Activated CD8-positive, alpha-beta memory T cell treated with anti-CD3 and anti-CD28 coated beads for 4 hours (primary cell): ENCODE results near the gene EPAS1.

Experiments
- DNase-seq, 2 donors: peaks; one replicate each; pipeline ENCODE4 v3.0.0-alpha.2; 2020; ENCODE audit warnings: low read depth in 2 of 2

Gene EPAS1

DNA sequence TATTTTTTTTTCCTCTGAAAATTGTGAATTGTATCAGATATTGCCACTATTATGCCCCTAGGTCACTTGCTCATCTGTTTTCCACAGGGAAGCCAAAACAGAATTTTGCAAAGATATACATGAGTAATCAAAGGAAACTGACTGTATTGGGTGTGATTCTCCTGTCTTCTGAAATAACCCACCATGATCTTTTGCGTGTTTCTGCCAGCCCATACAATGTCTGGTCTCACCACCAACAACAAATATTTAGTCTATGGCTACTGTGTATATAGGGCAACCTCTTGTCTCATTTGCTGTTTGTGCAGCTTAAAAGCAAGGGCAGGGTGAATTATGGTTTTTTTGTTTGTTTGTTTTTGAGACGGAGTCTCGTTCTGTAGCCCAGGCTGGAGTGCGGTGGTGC is 26.5 kb downstream of the EPAS1 start:
- DNase-seq = no peak

DNA sequence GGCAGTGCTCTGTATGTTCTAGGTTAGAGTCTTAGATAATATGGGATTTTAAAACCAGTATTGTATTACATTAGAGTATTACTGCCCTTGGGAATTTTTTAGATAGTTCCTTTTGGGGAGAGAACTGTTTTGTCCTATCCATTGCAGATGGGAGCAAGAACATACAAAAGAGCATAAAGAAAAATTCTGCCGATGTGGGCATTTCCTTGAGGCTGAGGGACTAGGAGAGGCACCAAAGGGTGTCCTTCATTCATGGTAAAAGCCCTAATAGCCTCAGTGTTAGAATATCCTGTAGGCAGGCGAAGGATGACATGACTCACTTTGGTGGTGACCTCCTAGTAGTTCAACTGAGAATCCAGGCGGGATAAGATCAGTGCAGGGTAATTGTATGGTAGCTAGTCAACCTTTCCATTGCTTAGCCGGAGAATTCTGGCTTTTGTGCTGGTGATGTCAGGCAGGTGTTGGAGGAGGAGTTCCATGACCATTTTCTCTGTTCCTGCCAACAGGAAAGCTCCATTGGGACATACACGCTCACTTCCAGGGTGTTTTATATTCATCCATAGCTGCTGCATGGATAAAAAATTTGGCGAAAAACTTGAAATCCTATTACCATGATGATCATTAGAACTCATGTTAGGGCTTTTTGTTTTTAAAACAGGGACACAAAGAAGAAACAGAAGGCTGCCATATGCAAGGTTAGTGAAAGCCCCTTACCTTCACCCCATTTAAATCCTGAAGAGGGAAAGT is 28.1 kb downstream of the EPAS1 start:
- no peak for DNase-seq

GRCh38 chr2:46326231-46326980 is 29.2 kb downstream of the EPAS1 start:
- no peak for DNase-seq

DNA sequence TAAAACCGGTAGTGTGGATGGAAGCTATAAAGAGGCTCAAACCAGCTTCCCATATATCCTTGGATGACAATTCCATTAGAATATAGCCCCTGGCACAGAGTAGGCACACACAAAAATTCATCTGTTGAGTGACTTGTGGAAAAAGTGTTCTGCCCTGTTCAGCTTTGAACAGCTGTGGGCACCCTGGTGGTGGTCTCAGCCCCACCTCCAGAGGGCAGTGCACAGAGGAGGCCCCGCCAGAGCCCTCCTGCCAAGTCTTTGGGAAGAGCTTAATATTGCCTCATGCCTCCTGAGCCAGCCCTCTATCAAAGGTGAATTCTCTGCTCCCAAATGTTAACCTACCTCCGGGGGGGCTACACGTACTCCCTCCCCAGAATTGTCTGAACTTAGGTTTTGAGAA is 30.4 kb downstream of the EPAS1 start:
- DNase-seq = no peak

GRCh38 chr2:46328291-46328690 is 31.1 kb downstream of the EPAS1 start:
- no peak for DNase-seq

- no peak for DNase-seq
These were observed 31.6 kb downstream of the EPAS1 start for GRCh38 chr2:46328829-46329228.

DNA sequence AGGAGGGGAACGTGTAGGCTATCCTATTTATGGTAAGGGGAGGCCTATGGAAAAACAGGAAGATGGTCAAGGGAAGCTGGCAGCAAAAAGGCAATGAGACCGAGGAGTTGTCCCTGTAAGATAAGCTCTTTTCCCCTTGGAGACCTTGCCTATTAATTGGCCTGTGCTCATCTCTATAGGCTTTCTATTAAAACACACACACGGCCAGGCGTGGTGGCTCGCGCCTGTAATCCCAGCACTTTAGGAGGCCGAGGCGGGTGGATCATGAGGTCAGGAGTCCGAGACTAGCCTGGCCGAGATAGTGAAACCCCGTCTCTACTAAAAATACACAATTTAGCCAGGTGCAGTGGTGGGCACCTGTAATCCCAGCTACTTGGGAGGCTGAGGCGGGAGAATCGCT is 32.1 kb downstream of the EPAS1 start:
- DNase-seq = no peak

DNA sequence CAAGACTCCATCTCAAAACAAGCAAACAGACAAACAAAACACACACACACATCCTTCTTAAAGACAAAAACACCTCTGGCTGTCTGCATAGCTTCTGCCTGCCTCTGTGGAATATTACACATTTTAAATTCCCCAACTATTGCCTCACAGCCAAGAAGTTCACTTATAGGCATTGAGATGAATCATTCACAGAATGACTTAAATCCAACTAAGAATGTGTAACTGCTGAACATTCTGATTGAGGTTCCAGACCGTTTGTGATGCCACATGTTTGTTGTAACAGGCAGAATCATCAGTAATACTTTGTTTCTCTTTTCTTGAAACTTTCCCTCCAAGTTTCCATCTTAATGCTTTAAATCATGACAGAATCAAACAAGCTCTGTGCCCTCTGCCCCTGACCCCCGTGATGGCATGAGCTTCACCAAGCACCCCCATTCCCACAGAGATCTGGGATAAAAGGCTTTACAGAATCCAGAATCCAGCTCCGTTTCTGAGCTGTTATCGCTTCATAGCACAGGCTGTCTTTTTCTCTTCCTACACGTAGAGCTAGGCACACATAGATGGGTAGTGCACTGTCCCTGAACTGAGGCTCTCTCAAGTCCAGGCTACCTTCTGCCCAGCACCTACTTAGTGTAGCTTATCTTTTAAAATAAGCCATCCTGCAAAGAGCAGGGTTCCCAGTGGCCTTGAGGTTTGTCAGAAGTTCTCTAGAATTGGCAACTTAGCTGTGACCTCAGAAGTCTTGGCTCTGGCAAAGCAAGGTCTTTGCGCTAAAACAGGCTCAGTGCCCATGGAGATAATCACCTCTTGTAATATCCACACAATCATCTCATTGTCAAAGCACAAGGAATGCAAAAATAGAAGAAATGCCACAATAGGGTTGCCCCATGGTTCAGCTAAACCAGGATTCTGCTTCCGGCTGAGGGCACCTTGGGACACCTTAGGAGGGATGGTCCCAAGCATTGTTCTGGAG is 32.9 kb downstream of the EPAS1 start:
- DNase-seq = no peak

GRCh38 chr2:46331109-46331766 is 34.0 kb downstream of the EPAS1 start:
- no peak for DNase-seq

DNA sequence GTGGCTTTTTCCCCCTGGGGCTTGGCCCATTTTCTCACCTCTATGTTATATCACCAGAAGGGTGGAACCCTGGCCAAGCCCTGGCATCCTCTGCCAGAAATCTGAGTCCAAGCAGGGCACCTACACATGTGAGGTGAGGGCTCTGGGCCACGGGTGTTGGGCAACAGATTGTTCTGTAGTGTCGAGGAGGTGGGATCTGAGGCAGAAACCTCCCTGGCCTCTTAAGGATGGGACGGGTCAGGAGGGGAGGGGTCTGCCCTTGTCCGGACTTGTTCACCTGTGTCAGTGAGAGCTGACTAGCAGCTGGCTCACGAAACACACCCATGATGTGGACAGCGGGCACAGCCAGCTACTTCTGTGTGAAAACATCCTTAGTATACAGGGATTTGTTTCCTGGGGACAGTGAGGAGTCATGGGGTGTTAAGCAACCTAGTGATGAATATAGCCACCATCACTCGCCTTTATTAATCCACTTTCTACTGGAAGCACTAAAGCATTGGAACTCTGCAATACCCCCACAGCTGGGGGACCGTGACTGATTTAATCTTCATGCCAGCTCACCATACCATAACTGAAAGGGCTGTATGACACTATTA is 35.6 kb downstream of the EPAS1 start:
- no peak for DNase-seq

DNA sequence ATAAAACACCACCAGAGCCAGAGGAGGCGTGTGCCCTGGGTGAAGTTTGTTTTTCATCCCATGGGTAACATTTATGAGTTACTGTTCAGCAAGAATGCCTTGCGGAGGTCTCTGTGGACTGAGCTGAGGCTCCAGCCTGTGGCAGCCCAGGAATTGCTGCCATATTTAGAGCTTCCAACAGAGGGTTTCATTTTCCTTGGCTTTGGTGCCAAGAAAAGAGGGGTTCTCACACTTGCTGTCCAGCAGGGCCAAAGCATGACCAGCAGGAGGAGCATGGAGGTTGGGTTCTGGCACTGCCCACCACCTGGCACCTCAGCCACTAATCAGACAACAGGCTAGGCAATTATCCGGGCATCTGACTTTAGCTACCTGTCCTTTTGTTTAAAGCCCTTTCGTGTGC is 36.7 kb downstream of the EPAS1 start:
- DNase-seq = no peak

DNA sequence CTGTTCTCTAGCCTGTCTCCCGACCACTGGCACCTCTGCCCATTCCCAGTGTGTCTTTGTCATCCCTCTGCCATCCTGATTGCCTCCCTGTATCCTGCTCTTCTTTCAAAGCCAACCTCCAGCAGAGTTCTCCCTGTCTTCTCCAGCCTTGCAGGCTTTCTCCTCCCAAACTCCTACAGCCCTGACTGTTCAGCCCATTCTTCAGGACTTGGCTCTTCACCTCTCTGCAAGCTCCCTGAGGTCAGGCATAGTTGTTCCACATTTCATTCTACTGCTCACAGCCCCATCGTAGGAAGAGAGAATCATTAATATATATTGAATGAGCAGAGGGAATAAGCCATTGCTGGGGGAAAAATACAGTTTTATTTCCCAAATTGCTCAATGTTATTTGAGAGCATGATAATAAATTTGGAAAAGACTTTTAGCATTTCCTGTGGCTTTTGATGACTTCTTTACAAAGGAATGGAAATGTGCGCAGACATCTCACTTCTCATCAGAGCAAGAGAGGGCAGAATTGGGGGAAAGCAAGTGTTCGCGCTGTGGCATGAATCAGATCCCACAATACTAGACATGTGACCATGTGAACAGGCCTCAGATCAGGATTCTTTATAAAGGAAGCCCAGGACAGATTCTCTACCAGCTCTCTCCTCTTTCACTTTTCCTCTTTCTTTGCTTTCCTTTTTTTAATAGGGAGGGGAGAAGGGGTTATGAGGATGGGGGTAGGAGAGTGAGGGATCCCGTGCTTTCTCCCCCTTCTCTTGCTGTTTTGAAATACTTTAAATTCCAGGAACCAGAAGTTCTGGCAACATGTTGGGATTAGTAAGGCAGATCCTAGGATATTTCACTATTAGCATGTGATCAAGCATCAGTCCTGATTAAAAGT is 37.4 kb downstream of the EPAS1 start:
- no peak for DNase-seq

GRCh38 chr2:46335391-46336282 is 38.4 kb downstream of the EPAS1 start:
- no peak for DNase-seq

GRCh38 chr2:46336283-46336959 is 39.2 kb downstream of the EPAS1 start:
- DNase-seq = no peak

DNA sequence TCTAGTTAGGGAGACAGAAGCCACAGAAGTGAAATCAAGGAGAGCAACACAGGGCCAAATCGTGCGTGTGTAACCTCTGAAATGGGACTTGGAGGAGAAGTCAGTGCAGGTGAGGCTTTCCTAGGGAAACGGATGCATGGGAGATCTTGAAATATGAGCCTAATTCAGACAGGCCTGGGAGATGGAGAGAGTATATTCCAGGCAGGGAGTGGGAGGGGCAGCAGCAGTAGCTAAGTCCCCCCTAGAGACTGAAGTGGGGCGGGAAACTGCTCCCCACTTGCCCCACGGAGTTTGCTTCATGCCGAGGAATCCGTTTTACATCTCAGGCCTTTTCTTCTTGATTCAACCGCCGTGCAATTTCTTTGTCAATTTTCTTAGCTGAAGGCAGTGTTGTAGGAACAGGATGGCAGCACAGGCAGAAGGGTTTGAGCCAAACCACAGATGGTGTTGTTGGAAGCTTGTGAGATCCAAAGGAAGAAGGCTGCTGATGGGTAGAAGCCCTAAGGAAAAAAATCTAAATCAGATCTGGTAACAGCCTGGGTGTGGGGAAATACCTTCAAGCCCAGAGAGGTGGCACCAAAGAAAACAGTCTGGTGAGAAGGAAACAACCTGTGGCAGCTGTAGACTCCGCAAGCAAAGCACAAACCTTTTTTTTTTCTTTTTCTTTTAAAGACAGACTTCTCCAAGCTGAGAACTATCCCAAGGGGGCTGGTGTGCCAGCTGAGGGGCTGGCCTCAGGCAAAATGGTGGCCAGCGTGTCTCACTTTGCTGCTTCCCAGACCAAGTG is 40.2 kb downstream of the EPAS1 start:
- no peak for DNase-seq

DNA sequence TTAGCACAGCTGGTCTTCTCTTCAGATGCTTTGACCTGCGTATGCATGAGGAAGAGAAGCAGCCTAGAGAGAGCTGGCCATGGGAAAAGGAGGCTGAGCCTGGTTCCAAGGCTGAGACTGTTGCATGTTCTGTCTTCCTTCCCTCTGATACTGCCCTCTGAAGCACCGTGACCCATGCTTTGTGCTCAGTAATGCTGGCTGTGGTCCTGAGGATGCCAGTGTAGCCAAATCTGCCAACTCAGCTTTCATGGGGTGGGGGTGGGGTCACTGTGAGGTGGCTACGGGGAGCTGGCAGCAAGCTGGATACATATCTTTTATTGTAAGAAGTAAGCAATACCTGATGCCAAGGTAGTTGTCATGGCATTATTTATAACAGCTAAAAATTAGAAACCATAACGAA is 41.5 kb downstream of the EPAS1 start:
- DNase-seq = no peak

- DNase-seq = no peak
These were observed 42.0 kb downstream of the EPAS1 start for GRCh38 chr2:46339200-46339599.
